HCT116 (cell line): Measurements from ENCODE around the gene FAM81B. TPM values are rescaled to one million over a fixed set of nuclear protein-coding genes. Genes with fewer than 3 reads are reported as not detected.

Experiments used
- ATAC-seq: fragments of 200-7000 bp; cut with Tn5 transposase; 2 replicates; pipeline ENCODE4 v1.9.1; 2020; ENCODE audit warnings: mild to moderate bottlenecking, moderate library complexity
- BruUV-seq: library from RNA; stranded (reverse); fragments of 400-500 nt; replicated peaks from 2 replicates; lab custom pipeline; 2021; lab: Mats Ljungman, UMichigan
- CTCF ChIA-PET: fragments of 300-600 bp; sonication (Branson Sonifier 250); formaldehyde crosslinking; loops from one replicate; lab custom pipeline; 2021; ENCODE audit warnings: antibody characterized with exemption; lab: Charles Lee
- POLR2A ChIA-PET: fragments of 300-600, 350-600 bp; sonication (Branson Sonifier 250); formaldehyde crosslinking; loops from one replicate; lab custom pipeline; 2021; ENCODE audit warnings: antibody characterized with exemption; lab: Charles Lee
- RAD21 ChIA-PET, 2 experiments: fragments of 300-600 bp; sonication (Branson Sonifier 250); formaldehyde crosslinking; loops; one replicate each; lab custom pipeline; 2023; ENCODE audit warnings: low total read pairs in 2 of 2; ENCODE audit not compliant: uncharacterized antibody in 2 of 2, unreplicated experiment in 2 of 2, low non-redundant PET in 1 of 2; lab: Charles Lee
- DNase-seq: peaks from one replicate; pipeline ENCODE4 v3.0.0-alpha.2; 2010; ENCODE audit warnings: low read depth, low spot score
- H2AFZ ChIP-seq: fragments of 200-600 bp; shearing (Covaris generic), sonication (generic); 2 replicates; pipeline ENCODE4 v1.6.1; 2017; ENCODE audit warnings: low read depth, mixed run types, mixed read lengths, antibody characterized with exemption, low read length; ENCODE audit not compliant: poor library complexity, severe bottlenecking
- H3K27ac ChIP-seq: 2 replicates; pipeline ENCODE4 v1.5.1; 2012; ENCODE audit warnings: low read depth, low read length
- H3K27me3 ChIP-seq: fragments of 200-600 bp; sonication (generic); 2 replicates; pipeline ENCODE4 v1.6.1; 2016; ENCODE audit warnings: mixed run types, low read length, mixed read lengths; ENCODE audit not compliant: insufficient read depth
- H3K36me3 ChIP-seq, 2 experiments: fragments of 200-500 bp in 1 of 2; fragments of 200-600 bp in 1 of 2; sonication (Bioruptor generic) in 1 of 2; sonication (generic) in 1 of 2; 2 replicates each; pipeline versions ENCODE4 v1.5.1 to v1.6.1; 2014 to 2016; ENCODE audit warnings: low read length in 2 of 2, inconsistent platforms in 1 of 2, mixed read lengths in 1 of 2, mixed run types in 1 of 2; ENCODE audit not compliant: insufficient read depth in 2 of 2, control insufficient read depth in 1 of 2
- H3K4me1 ChIP-seq, 2 experiments: fragments of 200-600 bp in 1 of 2; sonication (generic) in 1 of 2; 2 replicates each; pipeline versions ENCODE4 v1.5.1 to v1.6.1; 2012 to 2017; ENCODE audit warnings: low read length in 2 of 2, inconsistent platforms in 1 of 2, mild to moderate bottlenecking in 1 of 2, mixed read lengths in 1 of 2, mixed run types in 1 of 2, moderate library complexity in 1 of 2; ENCODE audit not compliant: insufficient read depth in 2 of 2, control insufficient read depth in 1 of 2
- H3K4me2 ChIP-seq: fragments of 200-600 bp; sonication (generic); 2 replicates; pipeline ENCODE4 v1.6.1; 2017; ENCODE audit warnings: mixed run types, low read length, mixed read lengths
- H3K4me3 ChIP-seq, 2 experiments: fragments of 200-600 bp in 1 of 2; sonication (generic) in 1 of 2; replicated peaks in 1 of 2; 2 replicates each; pipeline ENCODE4 v1.5.1; 2011 to 2016; ENCODE audit warnings: low read length in 2 of 2, control low read depth in 1 of 2, low read depth in 1 of 2, mild to moderate bottlenecking in 1 of 2, mixed read lengths in 1 of 2, mixed run types in 1 of 2
- H3K79me2 ChIP-seq: fragments of 200-600 bp; sonication (generic); 2 replicates; pipeline ENCODE4 v1.6.1; 2017; ENCODE audit warnings: mild to moderate bottlenecking, mixed run types, low read length, moderate library complexity, mixed read lengths; ENCODE audit not compliant: insufficient read depth
- H3K9ac ChIP-seq: fragments of 200-600 bp; sonication (generic); 2 replicates; pipeline ENCODE4 v1.6.1; 2016; ENCODE audit warnings: low read length, mixed read lengths
- H3K9me2 ChIP-seq: fragments of 200-600 bp; sonication (generic), shearing (Covaris generic); 2 replicates; pipeline ENCODE4 v1.6.1; 2017; ENCODE audit warnings: mixed run types, mild to moderate bottlenecking, moderate library complexity; ENCODE audit not compliant: insufficient read depth
- H3K9me3 ChIP-seq, 2 experiments: fragments of 200-500 bp in 1 of 2; fragments of 200-600 bp in 1 of 2; sonication (Bioruptor generic) in 1 of 2; sonication (generic) in 1 of 2; 2 replicates each; pipeline ENCODE4 v1.6.1; 2014 to 2017; ENCODE audit warnings: low read length in 2 of 2, mixed read lengths in 2 of 2, inconsistent platforms in 1 of 2, low read depth in 1 of 2, mild to moderate bottlenecking in 1 of 2, mixed run types in 1 of 2, moderate library complexity in 1 of 2; ENCODE audit not compliant: control insufficient read depth in 1 of 2, insufficient read depth in 1 of 2
- H4K20me1 ChIP-seq: fragments of 200-600 bp; sonication (generic), shearing (Covaris generic); 2 replicates; pipeline ENCODE4 v1.6.1; 2017; ENCODE audit warnings: mixed run types, mild to moderate bottlenecking, moderate library complexity; ENCODE audit not compliant: insufficient read depth
- CBX3 ChIP-seq: IDR thresholded peaks from 2 replicates; pipeline ENCODE4 v1.6.1; 2012; ENCODE audit warnings: low read depth
- EGR1 ChIP-seq: IDR thresholded peaks from 2 replicates; pipeline ENCODE4 v1.6.1; 2012; ENCODE audit warnings: low read depth
- ELF1 ChIP-seq: IDR thresholded peaks from 2 replicates; pipeline ENCODE4 v1.6.1; 2012; ENCODE audit warnings: low read depth, borderline replicate concordance
- EZH2 ChIP-seq: fragments of 200-600 bp; sonication (generic); IDR thresholded peaks from 2 replicates; pipeline ENCODE4 v1.6.1; 2017; ENCODE audit warnings: antibody characterized with exemption, mixed run types
- EZH2phosphoT487 ChIP-seq: fragments of 200-600 bp; IDR thresholded peaks from 2 replicates; pipeline ENCODE4 v1.6.1; 2018; ENCODE audit warnings: antibody characterized with exemption, borderline replicate concordance
- JUND ChIP-seq: IDR thresholded peaks from 2 replicates; pipeline ENCODE4 v1.6.1; 2012
- POLR2A ChIP-seq: IDR thresholded peaks from 2 replicates; pipeline ENCODE4 v1.7.0; 2011; ENCODE audit warnings: borderline replicate concordance; ENCODE audit not compliant: insufficient read depth, insufficient read length; ENCODE audit errors: extremely low read depth
- POLR2AphosphoS5 ChIP-seq: IDR thresholded peaks from 2 replicates; pipeline ENCODE4 v1.6.1; 2011; ENCODE audit warnings: mild to moderate bottlenecking, low read depth, low read length, moderate library complexity
- SIN3A ChIP-seq: IDR thresholded peaks from 2 replicates; pipeline ENCODE4 v1.6.1; 2012; ENCODE audit warnings: low read depth
- ZFX ChIP-seq: fragments of 450-650 bp; IDR thresholded peaks from 2 replicates; pipeline ENCODE4 v1.6.1; 2017
- ZNF274 ChIP-seq: fragments of 200-500 bp; sonication (Bioruptor generic); IDR thresholded peaks from 2 replicates; pipeline ENCODE4 v1.6.1; 2014; ENCODE audit warnings: mild to moderate bottlenecking, low read depth, low read length, inconsistent platforms
- intact Hi-C: fragments of 100-400 bp; cut with micrococcal nuclease; formaldehyde crosslinking; loops from 2 replicates; pipeline ENCODE4 v1.10.0; 2022
- total RNA-seq: library from RNA; stranded (reverse); gene quantifications from one replicate; pipeline ENCODE4 v1.2.1, GENCODE V29; 2021; ENCODE audit not compliant: unreplicated experiment
- TF ChIP-seq, protein P1 (sequence below): IDR thresholded peaks from 2 replicates; pipeline ENCODE4 v1.6.1; 2012
- TF ChIP-seq, protein P2 (sequence below): IDR thresholded peaks from 2 replicates; pipeline ENCODE4 v1.6.1; 2012
- TF ChIP-seq, protein P3 (sequence below): IDR thresholded peaks from 2 replicates; pipeline ENCODE4 v1.6.1; 2011; ENCODE audit warnings: mild to moderate bottlenecking, low read length, moderate library complexity; ENCODE audit not compliant: insufficient replicate concordance; ENCODE audit errors: extremely low read depth

The FAM81B gene
- total RNA-seq, 1 experiment from 2014 or later = not detected

DNA sequence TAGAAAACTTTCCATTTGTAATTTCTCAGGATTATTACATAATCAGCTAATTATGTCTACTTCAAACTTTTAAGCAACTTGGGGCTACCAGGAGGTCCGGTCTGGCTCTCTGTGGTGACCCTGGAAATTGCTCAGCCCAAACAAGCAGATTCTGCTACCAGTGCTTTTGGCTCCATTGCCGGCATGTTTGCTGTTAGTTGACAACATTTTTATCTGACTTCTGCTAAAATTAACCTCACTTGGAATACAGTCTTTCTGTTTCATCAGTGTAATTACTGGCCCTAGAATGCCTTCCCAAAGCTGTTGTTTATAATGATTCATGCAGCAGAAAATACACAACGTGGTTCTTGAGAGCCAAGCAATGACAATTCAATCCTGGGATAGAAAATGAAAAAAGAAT lies 38.5 kb upstream of the FAM81B start:
- CTCF ChIA-PET = no interaction called here

DNA sequence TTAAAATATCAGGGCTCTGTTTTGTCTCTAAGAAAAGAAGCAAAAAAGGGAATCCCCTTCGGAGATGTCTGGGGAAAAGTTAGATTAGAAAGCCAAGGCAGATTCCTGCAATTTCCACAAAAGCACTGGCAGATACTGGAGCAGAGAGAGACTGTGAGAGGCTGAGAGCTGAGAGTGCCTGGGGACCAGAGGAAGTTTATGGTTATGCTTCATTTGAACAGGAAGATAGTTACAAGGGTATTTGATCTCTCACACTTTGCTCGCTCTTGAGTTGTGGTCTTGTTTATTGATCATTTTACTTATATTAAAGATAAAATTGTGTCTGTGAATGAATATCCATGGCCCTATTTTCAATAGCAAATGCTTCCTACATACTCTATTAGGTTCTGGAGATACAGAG lies 32.8 kb upstream of the FAM81B start:
- Histone ChIP-seq H3K4me1 (no peaks in the 10 kb centered on the region), H3K4me2 (no peak overlapping the region), H3K9ac (no peak overlapping the region), H3K79me2 (no peaks in the 10 kb centered on the region), H3K27me3 (no peaks in the 10 kb centered on the region), H4K20me1 (no peaks in the 10 kb centered on the region), H2AFZ (no peak overlapping the region), H3K9me2 (no peaks in the 10 kb centered on the region), H3K4me3 (no peak overlapping the region), H3K9me3 (no peaks in the 10 kb centered on the region), H3K27ac (no peak overlapping the region), H3K36me3 (no peaks in the 10 kb centered on the region)
- intact Hi-C loops = no loop called here
- BruUV-seq = no TSS peak
- no peak for ATAC-seq
- TF ChIP-seq ELF1 (no peak), SIN3A (no peak), JUND (no peak), POLR2A (no peak), CBX3 (no peak)
- TF ChIP-seq, protein P1, sequence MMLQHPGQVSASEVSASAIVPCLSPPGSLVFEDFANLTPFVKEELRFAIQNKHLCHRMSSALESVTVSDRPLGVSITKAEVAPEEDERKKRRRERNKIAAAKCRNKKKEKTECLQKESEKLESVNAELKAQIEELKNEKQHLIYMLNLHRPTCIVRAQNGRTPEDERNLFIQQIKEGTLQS = no peak
- ChIA-PET POLR2A (no interaction called here), CTCF (no interaction called here), RAD21 (interaction anchor here in 1 of 2 experiments (0.6 kb wide), 1 partner anchor 1450 kb away, joined by 8 read pairs; no protein-coding TSS in a partner anchor)
- no peak for DNase-seq

More for the DNA sequence above, 38.5 kb upstream of the FAM81B start:
- no TSS peak for BruUV-seq
- ChIA-PET POLR2A (no interaction called here), RAD21 (no interaction called here)
- Histone ChIP-seq H2AFZ (no peak overlapping the region), H3K9ac (no peak overlapping the region), H3K9me2 (no peaks in the 10 kb centered on the region), H3K27ac (no peak overlapping the region), H3K4me2 (no peak overlapping the region), H3K4me1 (no peaks in the 10 kb centered on the region), H3K4me3 (no peak overlapping the region), H3K79me2 (no peaks in the 10 kb centered on the region), H3K36me3 (no peaks in the 10 kb centered on the region), H3K9me3 (no peaks in the 10 kb centered on the region), H3K27me3 (no peaks in the 10 kb centered on the region), H4K20me1 (no peaks in the 10 kb centered on the region)
- TF ChIP-seq EZH2 = no peak
- TF ChIP-seq POLR2AphosphoS5 = no peak
- TF ChIP-seq EGR1 = no peak
- TF ChIP-seq, protein P2, sequence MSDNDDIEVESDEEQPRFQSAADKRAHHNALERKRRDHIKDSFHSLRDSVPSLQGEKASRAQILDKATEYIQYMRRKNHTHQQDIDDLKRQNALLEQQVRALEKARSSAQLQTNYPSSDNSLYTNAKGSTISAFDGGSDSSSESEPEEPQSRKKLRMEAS = no peak
- no peak for TF ChIP-seq ZFX
- TF ChIP-seq, protein P3, sequence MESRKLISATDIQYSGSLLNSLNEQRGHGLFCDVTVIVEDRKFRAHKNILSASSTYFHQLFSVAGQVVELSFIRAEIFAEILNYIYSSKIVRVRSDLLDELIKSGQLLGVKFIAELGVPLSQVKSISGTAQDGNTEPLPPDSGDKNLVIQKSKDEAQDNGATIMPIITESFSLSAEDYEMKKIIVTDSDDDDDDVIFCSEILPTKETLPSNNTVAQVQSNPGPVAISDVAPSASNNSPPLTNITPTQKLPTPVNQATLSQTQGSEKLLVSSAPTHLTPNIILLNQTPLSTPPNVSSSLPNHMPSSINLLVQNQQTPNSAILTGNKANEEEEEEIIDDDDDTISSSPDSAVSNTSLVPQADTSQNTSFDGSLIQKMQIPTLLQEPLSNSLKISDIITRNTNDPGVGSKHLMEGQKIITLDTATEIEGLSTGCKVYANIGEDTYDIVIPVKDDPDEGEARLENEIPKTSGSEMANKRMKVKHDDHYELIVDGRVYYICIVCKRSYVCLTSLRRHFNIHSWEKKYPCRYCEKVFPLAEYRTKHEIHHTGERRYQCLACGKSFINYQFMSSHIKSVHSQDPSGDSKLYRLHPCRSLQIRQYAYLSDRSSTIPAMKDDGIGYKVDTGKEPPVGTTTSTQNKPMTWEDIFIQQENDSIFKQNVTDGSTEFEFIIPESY = no peak
- TF ChIP-seq EZH2phosphoT487 = no peak
- TF ChIP-seq ZNF274 = no peak
- TF ChIP-seq, protein P1 = no peak
- no peak for ATAC-seq
- intact Hi-C loops = no loop called here
- no peak for DNase-seq
